GM19238 (cell line): ENCODE data around the gene ALG13.
A peak's percentile ranks its signal among the peaks of the same experiment; 100 is the strongest.
"Not testable (repeated sequence)": the region's sequence is repeated elsewhere in the genome, so short reads cannot be mapped to it uniquely, and the experiment has no call there.

Source experiments
- DNase-seq: peaks from one replicate; pipeline ENCODE4 v3.0.0; 2011; ENCODE audit warnings: low spot score; ENCODE audit not compliant: insufficient read length

Gene ALG13

DNA sequence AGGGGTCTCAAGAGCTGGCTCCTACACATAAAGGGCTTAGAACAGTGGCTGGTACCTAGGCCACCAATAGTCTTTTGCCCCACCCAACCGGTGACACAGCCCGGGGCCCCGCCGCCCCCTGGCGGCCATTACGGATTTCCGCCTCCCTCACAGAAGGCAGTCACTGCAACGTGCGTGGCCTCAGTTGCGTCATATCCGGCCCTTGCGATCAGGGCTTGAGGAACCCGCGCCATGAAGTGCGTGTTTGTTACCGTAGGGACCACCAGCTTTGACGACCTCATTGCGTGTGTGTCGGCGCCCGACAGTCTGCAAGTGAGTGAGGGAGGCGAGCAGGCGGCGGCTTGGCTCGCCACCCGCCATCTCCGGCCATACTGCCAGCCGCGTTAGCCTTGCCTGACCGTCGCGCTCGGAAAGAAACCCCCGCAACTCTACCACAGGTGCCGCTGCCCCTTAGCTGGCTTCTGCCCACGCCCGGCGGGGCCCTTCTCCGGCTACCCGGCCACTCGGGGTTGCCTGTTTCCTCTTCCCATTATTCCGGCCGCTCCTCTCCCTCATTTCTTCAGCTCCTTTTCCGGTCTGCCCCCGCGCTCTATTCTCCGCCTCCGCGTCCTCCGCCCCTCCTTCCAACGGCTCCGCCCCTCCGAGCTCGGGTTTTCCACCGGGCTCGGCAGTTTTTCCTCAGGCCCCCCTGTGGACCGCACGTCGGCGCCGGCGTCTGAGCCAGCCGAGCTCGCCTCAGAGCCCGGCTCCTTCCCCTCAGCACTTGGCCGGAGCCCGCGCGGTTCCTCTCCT, at the start of gene ALG13:
Gene ALG13, plus strand, starts transcription at position 183 of the 792 bp plus-strand sequence. Its CDS starts 49 bp downstream, at position 232.
- peak; percentile 67 for DNase-seq

DNA sequence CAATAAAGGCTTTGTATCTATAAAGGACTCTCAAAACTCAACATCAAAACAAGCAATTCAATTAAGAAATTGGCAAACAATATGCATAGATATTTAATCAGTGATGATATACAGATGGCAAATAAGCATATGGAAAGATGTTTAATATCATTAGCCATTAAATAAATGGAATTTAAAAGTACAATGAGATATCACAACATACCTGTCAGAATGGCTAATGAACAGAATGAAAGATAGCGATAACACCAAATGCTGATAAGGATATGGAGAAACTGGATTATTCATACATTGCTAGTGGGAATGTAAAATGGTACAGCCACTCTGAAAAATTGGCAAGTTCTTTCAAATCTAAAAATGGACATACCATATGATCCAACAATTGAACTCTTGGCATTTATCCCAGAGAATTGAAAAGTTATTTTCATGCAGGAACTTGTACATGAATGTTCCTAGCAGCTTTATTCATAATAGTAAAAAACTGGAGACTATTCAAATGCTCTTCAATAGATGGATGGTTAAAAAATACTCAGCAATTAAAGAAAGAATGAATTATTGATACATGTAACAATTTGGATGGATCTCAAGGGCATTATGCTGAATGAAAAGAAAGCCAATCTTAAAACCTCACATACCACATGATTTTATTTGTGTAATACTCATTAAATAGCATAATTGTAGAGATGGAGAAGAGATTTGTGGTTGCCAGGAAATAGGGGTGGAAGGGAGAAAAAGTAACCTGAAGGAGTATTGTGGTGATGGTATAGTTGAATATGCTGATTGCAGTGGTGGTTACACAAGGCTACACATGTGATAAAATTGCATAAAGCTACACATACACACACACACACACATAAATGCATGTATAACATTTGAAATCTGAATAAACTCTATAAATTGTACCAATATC, 45.9 kb upstream of the ALG13 start:
- DNase-seq = no peak

DNA sequence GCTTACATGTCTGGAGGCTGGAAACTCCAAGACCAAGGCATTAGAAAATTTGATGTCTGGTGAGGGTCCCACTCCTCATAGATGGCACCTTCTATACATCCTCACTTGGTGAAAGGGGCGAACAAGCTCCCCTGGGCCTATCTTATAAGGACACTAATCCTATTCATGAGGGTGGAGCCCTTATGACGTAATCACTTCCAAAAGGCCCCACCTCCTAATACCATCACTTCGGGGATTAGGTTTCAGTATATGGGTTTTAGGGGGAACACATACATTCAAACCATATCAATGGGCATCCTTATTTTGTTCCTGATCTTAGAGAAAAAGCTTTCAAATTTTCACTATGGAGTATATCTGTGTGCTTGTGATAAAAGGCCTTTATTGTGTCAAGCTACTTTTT, 39.0 kb upstream of the ALG13 start:
- DNase-seq = no peak

DNA sequence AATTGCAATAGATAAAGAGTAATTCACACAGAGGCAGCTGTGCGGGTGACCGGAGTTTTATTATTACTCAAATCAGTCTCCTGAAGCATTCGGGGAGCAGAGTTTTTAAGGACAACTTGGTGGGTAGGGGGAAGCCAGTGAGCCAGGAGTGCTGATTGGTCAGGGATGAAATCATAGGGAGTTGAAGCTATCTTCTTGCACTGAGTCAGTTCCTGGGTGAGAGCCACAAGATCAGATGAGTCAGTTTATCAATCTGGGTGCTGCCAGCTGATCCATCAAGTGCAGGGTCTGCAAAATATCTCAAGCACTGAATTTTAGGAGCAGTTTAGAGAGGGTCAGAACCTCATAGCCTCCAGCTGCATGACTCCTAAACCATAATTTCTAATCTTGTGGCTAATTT, 35.8 kb upstream of the ALG13 start:
- not testable (repeated sequence) for DNase-seq

DNA sequence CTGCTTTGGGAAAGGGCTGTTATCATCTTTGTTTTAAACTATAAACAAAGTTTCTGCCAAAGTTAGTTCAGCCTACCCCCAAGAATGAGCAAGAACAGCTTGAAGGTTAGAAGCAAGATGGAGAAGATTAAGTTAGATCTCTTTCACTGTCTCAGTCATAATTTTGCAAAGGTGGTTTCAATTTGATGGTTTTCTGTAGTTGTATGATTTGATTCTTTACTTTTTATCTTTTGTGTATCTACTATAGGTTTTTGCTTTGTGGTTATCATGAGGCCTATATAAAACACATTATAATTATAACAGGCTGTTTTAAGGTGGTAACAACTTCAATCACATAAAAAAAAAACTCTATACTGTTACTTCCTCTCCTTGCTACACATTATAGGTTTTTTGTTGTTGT, 35.4 kb upstream of the ALG13 start:
- DNase-seq = no peak

DNA sequence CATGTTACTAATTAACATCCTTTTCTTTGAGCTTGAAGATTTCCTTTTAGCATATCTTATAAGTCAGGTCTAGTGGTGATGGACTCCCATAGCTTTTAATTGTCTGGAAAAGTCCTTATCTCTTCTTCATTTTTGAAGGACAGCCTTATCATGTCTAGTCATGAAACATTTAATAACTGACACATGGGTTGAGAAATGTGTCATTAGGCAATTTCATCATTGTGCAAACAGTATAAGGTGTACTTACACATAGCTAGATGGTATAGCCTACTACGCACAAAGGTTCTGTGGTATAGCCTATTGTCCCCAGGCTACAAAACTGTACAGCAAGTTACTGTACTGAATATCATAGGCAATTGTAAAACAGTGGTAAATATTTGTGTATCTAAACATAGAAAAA, 34.5 kb upstream of the ALG13 start:
- no peak for DNase-seq

DNA sequence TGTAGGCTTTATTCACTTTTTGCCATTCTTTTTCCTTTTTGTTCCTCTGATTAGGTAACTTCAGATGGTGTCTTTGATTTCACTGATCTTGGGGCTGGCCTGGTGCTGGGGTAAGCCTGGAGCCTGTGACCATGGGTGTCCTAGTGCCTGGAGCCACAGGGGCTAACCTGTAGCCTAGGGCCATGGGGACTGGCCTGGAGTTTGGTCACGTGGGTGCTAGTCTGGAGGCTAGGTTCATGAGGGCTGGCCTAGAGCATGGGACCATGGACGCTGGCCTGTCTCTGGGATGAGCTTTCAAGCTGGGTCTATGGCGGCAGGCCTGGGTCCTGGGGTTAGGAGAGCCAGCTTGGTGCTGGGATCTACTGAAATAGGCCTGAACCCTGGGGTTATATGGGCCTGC, 32.2 kb upstream of the ALG13 start:
- no peak for DNase-seq

DNA sequence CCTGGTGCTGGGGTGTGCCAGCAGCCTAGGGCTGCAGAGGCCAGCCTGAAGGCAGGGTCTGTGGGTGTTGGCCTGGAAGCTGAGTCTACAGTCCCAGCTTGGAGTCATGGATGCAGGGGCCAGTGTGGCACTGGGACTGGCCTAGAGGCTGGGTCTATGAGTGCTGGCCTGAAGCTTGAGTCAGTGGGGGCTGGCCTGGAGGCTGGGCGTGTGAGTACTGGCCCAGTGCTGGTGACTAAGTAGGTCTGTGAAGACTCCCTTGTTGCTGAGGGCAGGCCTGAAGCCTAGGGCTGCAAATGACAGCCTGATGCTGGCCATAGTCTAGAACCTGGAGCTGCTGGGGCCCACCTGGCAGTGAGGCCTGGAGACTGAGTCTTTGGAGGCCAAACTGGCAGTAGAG, 31.3 kb upstream of the ALG13 start:
- DNase-seq = no peak

DNA sequence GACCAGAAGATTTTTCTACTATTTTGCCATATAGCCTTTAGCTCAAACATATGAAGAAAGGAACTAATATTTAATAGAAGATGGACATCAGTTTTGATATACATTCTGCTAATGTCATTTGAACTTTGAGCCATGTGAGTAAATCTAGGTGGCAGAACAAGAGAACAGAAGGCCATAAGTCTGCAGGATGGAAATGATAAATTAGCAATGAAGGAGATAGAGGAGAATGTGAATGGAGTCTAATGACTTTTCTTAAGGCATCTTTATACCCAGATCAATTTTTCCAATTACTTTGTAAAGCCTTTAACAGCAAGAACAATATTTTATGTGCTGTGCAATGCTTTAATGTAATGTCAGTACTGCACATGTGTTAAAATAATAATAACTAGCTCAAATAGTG, 30.1 kb upstream of the ALG13 start:
- DNase-seq = no peak

DNA sequence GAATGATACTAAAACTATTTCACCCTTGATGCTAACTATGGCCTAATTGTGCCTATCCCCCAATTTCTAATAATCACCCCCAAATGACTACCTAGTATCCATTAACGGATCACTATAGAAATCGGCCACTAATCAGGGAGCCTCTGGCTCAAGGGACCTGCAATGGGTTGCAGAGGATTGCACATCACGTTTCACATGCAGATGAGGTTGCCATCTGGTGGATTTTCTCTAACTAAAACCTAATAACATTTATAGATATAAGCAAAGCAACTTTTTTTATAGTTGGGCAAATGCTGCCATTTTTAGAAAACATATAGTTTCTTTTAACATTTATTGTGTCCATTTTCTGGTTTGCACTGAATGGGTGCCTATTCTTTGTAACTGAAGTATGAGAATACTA, 28.3 kb upstream of the ALG13 start:
- DNase-seq = no peak

DNA sequence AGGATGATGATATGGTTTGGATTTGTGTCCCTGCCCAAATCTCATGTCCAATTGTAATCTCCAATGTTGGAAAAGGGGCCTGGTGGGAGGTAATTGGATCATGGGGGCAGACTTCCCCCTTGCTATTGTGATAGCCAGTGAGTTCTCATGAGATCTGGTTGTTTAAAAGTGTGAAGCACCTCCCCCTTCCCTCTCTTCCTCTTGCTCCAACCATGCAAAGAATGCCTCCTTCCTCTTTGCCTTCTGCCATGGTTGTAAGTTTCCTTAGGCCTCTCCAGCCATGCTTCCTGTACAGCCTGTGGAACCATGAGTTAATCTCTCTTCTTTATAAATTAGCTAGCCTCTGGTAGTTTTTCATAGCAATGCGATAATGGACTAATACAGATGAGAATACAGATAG, 19.7 kb upstream of the ALG13 start:
- DNase-seq = no peak

DNA sequence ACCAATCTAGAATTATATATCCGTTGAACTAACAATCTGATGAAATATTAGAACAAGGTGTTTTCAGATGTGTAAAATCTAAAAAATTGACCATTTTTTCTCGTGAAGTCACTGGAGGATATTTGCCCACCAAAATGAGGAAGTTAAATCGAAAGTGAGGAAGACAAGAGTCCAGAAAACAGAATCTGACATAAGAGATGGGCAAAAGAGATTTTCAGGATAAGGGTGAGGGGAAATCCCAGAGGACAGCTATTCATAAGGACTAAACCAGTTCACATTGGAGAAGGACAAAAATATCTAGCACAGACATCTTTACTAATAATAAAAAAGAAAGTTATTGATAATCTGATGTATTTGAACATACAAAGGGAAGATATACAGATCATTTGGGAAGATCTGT, 18.7 kb upstream of the ALG13 start:
- no peak for DNase-seq

DNA sequence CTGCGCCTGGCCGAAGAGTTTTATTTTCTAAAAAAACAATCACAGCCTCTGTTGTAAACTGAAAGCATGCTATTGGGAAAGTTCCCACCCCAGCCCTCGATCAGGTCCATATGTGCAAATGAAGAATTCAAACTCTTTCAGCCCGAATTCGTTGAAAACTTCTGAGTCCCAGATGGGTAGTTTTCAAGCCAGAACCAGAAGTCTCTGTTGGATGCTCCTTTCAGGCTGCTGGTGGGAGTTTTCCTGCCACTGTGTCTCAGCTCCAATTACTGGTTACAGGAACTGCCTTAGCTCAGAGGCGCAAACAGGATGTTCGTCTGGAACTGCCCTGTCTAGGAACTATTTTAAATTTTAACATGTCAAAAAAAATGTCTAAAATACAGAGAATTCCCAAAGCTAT, 9.3 kb upstream of the ALG13 start:
- DNase-seq = no peak

DNA sequence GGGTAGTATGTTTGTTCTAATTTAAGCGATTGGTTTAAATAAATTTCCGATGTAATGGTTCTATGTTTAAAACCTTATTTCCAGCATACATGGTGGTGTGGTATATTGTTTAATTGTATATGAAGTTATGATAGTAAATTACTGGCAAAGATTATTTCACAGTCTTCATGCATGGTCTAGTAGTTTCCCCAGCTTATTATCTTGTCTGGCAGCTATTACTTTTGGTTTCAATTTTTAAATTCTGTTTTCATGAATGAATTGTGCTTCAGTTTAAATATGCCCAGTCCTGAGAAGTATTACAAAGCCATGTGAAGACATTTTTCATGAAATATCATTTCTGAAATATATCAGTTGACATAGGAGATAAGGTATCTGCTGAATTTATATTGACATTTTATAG, 6.3 kb downstream of the ALG13 start:
- DNase-seq = no peak

DNA sequence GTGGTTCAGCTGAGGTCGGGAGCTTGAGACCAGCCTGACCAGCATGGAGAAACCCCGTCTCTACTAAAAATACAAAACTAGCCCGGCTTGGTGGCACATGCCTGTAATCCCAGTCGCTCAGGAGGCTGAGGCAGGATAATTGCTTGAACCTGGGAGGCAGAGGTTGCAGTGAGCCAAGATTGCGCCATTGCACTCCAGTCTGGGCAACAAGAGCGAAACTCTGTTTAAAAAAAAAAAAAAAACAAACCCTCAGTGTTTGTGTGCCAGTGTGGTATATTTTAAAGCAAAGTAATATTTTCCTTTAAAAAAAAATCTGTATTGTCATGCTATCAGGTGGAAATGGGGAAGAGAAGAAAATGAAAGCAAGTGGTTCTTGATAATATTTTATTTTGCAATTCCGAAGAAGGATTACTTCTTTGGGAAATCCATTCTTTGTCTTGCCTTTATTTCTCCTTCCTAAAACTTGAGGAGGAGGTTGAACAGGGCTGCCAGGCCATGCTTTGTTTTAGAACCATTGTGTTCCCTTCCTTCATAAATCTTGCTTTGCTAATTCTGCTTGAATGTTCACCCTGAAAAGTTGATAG, 14.4 kb downstream of the ALG13 start:
- no peak for DNase-seq

DNA sequence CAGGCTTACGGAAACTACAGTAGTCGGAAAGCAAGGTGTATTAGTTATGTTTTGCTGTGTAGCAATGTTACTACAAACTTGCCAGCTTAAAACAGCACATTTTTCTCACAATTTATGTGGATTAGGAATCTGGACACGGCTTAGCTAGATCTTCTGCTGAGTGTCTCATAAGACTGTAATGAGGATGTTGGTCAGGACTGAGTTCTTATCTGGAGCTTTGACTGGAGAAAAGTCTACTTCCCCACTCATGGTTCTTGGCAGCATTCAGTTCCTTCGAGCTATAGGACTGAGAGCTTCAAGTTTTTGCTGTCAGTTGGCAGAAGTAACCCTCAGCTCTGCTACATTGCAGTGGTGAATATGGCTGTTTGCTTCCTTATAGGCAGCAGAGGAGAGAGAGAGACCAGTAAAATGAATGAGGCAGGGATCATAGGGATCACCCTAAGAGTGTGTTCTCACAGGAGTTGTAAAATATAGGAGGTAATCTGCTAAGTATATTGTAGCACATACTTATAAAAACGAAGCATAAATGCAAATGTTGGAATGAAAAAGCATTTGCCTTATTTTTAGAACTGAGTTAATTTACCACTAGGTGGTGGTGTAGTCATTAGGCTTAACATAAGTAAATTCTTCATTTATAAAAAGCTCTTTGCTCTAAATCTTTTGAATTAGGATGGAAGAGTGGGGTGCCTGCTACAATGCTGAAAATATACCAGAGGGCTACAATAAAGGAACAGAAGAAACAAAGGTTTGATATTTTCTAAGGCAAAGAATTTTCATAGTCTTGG, 38.6 kb downstream of the ALG13 start:
- DNase-seq = no peak

DNA sequence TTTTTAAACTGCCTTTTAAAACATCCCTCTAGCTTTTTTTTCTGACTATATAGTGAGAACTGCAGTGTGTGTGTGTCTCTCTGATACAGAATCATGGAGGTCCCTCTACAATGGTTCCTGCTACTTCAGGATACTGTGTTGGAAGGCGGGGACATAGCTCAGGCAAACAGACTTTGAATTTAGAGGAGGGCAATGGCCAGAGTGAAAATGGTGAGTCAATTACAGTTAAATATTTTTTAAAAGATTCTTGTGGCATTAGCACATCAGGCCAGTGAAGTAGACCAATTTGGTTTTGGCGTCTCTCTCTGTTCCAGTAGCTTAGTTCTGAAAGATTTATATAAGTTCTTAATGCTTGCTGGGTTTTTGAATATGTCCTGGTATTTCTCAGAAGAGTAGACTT, 47.1 kb downstream of the ALG13 start:
- no peak for DNase-seq

DNA sequence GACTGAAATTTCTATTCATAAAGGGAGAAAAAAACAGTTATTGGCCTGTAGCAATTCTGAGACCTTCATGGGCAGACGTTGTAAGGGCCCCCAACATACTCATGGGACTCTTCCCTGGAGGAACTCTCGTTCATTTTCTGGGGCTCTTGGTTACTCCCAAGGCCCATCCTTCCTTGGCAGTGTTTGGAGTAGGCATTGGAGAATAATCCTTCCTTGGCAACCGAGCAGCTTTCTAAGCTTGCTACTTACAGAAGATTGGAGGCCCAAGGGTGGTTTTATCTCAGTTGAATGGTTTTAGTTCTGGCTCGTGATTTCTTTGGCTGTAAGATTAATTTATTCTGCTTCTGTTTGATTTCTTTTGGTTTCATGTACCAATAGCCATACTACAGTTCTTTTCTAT, 50.4 kb downstream of the ALG13 start:
- no peak for DNase-seq

DNA sequence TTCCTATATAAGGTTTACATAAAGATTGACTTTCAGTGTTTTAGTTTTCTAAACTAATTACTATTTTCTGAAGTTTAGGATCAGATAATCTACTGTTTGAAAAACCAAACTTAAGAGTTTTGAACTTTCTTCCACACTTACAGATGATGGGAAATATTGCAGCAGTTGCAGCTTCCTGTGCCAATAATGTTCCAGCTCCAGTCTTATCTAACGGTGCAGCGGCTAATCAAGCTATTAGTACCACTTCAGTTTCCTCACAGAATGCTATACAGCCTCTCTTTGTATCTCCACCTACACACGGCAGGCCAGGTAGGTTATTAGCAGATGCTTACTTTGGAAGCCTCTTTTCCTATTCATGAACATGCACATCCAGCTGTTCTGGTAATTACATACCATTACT, 55.6 kb downstream of the ALG13 start:
- DNase-seq = no peak

DNA sequence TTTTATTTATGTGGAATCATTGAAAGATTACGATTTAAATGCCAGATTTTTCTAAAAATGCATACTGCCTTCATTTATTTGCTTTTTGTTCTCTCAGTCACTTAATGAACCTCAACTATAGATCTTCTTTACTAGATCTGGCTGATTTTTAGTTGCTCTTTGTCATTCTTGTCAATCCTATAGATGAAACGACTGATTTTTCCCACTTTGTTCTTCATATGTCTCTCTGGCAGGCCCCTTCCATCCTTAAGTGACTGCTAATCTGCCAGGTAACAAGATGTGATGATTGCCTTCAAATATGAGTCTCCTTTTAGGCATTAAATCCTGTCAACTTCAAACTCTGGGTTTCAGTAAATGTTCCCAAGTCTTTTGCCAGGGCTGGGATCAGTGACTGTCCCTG, 61.0 kb downstream of the ALG13 start:
- no peak for DNase-seq

DNA sequence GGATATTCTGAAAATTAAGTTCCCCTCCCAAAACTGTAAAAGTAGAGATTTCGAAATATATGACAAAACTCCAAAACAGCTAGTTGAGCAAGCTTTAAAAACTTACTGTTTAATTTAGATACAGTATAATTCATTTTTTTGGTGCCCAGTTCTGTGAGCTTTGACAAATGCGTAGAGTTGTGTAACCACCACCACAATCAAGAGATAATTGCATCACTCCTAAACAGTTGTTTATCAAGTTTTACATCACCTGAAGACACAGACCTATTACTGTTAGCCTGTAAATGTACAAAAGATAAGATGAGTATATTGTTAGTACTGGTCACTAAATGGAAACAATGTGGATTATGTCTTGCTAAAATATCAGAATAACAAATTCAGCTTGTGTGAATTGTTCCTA, 62.3 kb downstream of the ALG13 start:
- no peak for DNase-seq

DNA sequence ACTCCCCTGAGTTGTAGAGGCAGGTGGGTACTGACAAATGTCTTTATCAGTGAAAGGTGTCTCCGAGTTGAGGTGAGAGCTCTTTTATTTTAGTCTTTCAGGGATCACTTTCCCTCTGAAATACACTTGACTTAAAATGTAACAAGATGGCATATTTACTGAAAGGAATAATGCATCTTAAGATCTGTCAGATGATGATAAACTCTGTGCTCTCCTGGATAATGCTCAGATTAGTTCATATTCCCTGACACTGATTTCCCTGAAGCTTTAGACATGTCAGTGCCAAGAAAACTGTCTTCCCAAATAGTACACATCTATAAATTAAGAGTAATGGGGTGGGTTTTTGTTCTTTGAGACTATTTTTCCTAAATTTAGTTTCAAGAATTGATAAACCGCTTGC, 75.5 kb downstream of the ALG13 start:
- no peak for DNase-seq
